ENCODE measurements around the gene RAB40B.

DNA sequence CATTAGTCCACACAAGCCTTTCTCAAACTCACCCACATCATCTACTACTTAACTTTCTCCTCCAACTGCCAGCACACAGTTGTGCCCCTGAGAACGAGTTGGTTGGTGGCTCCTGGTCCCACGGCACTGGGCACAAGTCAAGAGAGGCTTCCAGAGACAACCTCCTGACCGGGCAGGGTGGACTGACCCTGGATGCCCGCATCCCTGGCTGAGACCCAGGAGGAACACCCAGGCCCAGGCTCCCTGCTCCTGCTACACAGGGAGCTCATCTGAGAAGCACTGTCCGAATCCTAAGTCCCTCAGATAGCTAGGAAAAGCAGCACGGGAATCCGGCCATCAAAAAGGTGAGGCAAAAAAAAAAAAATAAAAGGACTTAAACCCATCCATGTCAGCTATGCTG lies 79.3 kb downstream of the RAB40B start:
- TF ChIP-seq, protein P1, sequence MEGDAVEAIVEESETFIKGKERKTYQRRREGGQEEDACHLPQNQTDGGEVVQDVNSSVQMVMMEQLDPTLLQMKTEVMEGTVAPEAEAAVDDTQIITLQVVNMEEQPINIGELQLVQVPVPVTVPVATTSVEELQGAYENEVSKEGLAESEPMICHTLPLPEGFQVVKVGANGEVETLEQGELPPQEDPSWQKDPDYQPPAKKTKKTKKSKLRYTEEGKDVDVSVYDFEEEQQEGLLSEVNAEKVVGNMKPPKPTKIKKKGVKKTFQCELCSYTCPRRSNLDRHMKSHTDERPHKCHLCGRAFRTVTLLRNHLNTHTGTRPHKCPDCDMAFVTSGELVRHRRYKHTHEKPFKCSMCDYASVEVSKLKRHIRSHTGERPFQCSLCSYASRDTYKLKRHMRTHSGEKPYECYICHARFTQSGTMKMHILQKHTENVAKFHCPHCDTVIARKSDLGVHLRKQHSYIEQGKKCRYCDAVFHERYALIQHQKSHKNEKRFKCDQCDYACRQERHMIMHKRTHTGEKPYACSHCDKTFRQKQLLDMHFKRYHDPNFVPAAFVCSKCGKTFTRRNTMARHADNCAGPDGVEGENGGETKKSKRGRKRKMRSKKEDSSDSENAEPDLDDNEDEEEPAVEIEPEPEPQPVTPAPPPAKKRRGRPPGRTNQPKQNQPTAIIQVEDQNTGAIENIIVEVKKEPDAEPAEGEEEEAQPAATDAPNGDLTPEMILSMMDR (IDR thresholded peaks at IDR 0.05; ENCODE audit: low read length) = no peak
- TF ChIP-seq EZH2phosphoT487 (IDR thresholded peaks at IDR 0.05; ENCODE audit: low read length) = no peak
